Measurements from ENCODE around the gene PAM. TPM values are rescaled to one million over a fixed set of nuclear protein-coding genes. Genes with fewer than 3 reads are reported as not detected.

PAM gene
- total RNA-seq, 1 donor from 2014 or later = 136 TPM

DNA sequence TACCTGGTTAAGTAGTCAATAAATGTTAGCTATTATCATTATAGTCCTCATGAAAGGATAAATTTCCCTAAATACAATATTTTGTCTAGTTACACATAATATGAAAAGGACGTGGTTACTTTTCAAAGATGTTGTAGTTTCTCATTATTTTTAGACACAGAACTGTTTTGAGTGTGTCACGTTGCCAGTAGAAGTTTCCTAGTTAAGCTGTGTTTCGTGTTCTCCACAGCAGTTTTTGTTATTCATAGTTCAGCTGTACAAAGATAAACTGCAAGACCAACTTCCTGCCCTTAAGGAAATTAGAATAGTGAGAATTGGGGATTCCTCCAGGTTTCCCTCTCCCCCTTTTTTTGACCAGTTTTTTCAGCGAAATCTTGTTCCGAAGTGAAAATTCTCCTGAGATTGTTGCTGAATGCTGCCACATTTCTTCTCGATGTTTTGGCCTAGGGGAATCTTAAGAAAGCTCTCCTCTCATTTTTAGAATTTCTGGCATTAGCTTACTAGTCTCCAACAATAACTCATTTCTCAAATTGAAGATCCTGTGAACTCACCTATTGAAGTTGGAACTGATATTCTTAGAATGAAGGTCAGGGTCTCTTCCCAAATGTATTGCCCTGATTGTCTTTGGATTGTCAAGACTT lies 176.1 kb downstream of the PAM start:
- H3K4me3 ChIP-seq = no peak overlapping the region
- TF ChIP-seq, protein P1, sequence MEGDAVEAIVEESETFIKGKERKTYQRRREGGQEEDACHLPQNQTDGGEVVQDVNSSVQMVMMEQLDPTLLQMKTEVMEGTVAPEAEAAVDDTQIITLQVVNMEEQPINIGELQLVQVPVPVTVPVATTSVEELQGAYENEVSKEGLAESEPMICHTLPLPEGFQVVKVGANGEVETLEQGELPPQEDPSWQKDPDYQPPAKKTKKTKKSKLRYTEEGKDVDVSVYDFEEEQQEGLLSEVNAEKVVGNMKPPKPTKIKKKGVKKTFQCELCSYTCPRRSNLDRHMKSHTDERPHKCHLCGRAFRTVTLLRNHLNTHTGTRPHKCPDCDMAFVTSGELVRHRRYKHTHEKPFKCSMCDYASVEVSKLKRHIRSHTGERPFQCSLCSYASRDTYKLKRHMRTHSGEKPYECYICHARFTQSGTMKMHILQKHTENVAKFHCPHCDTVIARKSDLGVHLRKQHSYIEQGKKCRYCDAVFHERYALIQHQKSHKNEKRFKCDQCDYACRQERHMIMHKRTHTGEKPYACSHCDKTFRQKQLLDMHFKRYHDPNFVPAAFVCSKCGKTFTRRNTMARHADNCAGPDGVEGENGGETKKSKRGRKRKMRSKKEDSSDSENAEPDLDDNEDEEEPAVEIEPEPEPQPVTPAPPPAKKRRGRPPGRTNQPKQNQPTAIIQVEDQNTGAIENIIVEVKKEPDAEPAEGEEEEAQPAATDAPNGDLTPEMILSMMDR (IDR thresholded peaks at IDR 0.05) = no peak
- TF ChIP-seq POLR2A (IDR thresholded peaks at IDR 0.05) = no peak
- no peak for TF ChIP-seq POLR2AphosphoS5 (IDR thresholded peaks at IDR 0.05; ENCODE audit: insufficient read depth in 1 of 2, low read depth in 1 of 2)
- H3K4me1 ChIP-seq = no peaks in the 10 kb centered on the region
- H3K27ac ChIP-seq = no peak overlapping the region
- no peaks in the 10 kb centered on the region for H3K27me3 ChIP-seq
- intact Hi-C loops (cut with DNase I) = no loop called here
- no peaks in the 10 kb centered on the region for H3K9me3 ChIP-seq
- peaks cover 0 to 9% of the 10 kb centered on the region in 2 donors for H3K36me3 ChIP-seq
- no peak for DNase-seq (ENCODE audit: extremely low spot score in 2 of 2)

GRCh38 chr5:102932781-102933180 lies 177.7 kb downstream of the PAM start:
- intact Hi-C loops (cut with DNase I) = no loop called here
- no peak overlapping the region for H3K27ac ChIP-seq
- no peak for TF ChIP-seq POLR2AphosphoS5 (IDR thresholded peaks at IDR 0.05; ENCODE audit: insufficient read depth in 1 of 2, low read depth in 1 of 2)
- TF ChIP-seq POLR2A (IDR thresholded peaks at IDR 0.05) = no peak
- TF ChIP-seq, protein P1 (IDR thresholded peaks at IDR 0.05) = no peak
- no peaks in the 10 kb centered on the region for H3K9me3 ChIP-seq
- H3K27me3 ChIP-seq = no peaks in the 10 kb centered on the region
- H3K4me3 ChIP-seq = no peak overlapping the region
- H3K36me3 ChIP-seq = no peaks in the 10 kb centered on the region
- DNase-seq (ENCODE audit: extremely low spot score in 2 of 2) = no peak
- no peaks in the 10 kb centered on the region for H3K4me1 ChIP-seq

DNA sequence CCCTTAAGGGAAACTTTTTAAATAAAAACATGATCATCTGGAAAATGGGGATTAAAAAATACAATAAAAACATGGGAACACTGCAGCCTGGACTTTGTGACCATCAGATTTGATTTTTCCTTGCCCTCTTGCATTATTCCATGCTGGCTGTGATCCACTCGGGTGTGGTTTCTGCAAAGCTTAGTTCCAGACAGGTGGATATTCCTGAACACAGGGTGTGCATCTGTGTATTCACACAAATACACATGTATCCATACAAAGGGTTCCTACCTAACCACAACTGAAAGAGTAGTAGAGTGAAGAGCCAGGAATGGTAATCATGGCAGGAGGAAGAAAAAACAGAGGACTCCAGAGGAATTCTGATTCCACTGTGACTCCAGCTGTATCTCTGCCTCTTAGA lies 178.2 kb downstream of the PAM start:
- Histone ChIP-seq H3K9me3 (no peaks in the 10 kb centered on the region), H3K36me3 (no peaks in the 10 kb centered on the region), H3K4me3 (no peak overlapping the region), H3K27ac (no peak overlapping the region), H3K27me3 (no peaks in the 10 kb centered on the region), H3K4me1 (no peaks in the 10 kb centered on the region)
- TF ChIP-seq POLR2AphosphoS5 (IDR thresholded peaks at IDR 0.05; ENCODE audit: insufficient read depth in 1 of 2, low read depth in 1 of 2) = no peak
- no peak for TF ChIP-seq POLR2A (IDR thresholded peaks at IDR 0.05)
- TF ChIP-seq, protein P1 (IDR thresholded peaks at IDR 0.05) = no peak
- DNase-seq (ENCODE audit: extremely low spot score in 2 of 2) = no peak
- intact Hi-C loops (cut with DNase I) = no loop called here

DNA sequence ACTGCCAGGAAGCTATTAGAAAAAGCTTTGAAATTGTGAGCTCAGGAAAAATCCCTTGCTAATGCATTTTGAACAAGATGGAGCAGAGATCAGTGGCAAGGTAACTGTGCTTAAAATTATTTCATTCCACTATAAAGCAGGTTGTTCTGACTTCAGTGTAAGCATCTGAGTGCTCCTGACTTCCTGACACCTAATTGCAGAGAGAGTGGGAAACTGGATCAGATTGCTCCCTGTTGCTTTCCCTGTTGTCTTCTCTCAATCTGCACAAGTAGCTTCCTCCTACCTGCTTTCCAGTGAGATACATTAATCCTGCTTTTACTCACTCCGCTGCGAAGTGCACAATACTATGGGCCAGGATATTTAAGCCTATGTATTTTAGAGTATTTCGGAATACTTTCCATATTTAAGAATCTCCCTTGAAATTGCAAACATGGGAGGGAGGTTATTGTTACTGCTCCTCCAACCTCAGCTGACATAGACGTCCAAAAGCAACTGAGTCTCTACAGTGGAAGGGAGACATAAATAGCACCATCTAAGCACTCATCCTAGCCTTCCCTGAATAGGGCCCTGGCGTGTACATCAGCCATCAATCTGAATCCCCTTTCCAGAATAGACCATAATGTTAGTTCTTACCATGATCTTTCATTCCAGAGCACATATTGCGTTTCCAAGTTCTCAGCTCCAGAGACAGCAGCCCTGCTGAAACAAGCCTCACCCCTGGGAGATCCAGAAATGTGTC lies 178.8 kb downstream of the PAM start:
- no peaks in the 10 kb centered on the region for H3K4me1 ChIP-seq
- TF ChIP-seq, protein P1 (IDR thresholded peaks at IDR 0.05) = no peak
- TF ChIP-seq POLR2AphosphoS5 (IDR thresholded peaks at IDR 0.05; ENCODE audit: insufficient read depth in 1 of 2, low read depth in 1 of 2) = no peak
- TF ChIP-seq POLR2A (IDR thresholded peaks at IDR 0.05) = no peak
- no peaks in the 10 kb centered on the region for H3K9me3 ChIP-seq
- H3K4me3 ChIP-seq = no peak overlapping the region
- H3K27me3 ChIP-seq = no peaks in the 10 kb centered on the region
- no peak overlapping the region for H3K27ac ChIP-seq
- no peaks in the 10 kb centered on the region for H3K36me3 ChIP-seq
- DNase-seq (ENCODE audit: extremely low spot score in 2 of 2) = no peak
- intact Hi-C loops (cut with DNase I) = no loop called here

DNA sequence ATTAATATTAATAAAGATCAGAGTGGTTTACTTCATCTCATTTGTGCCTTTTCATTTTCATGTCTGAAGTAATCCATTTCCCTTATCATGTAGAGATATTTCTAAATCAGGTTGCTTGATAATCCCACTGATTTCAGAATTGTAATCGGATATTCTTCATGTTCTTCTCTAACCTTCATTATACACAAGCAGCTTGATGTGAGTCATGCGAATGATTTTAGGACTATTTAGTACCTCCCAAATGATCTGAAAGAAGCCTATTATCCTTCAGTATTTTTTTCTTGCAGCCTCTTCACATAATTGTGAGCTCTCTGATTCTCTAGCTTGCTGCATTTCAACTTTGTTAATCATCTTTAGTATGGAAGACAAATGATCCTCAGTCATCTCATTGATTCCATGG lies 182.8 kb downstream of the PAM start:
- no peak overlapping the region for H3K4me3 ChIP-seq
- no peaks in the 10 kb centered on the region for H3K9me3 ChIP-seq
- no peaks in the 10 kb centered on the region for H3K27me3 ChIP-seq
- intact Hi-C loops (cut with DNase I) = no loop called here
- no peaks in the 10 kb centered on the region for H3K4me1 ChIP-seq
- DNase-seq (ENCODE audit: extremely low spot score in 2 of 2) = no peak
- H3K27ac ChIP-seq = no peak overlapping the region
- no peaks in the 10 kb centered on the region for H3K36me3 ChIP-seq
- no peak for TF ChIP-seq POLR2AphosphoS5 (IDR thresholded peaks at IDR 0.05; ENCODE audit: insufficient read depth in 1 of 2, low read depth in 1 of 2)
- TF ChIP-seq POLR2A (IDR thresholded peaks at IDR 0.05) = no peak
